Tibial artery (tissue), 4 donors: ENCODE data around the gene TRIM8.
"Not testable (repeated sequence)": the region's sequence is repeated elsewhere in the genome, so short reads cannot be mapped to it uniquely, and the experiment has no call there.

Source experiments
- DNase-seq, 2 donors: peaks; one replicate each; pipeline ENCODE4 v3.0.0-alpha.2; 2019
- H3K27ac ChIP-seq, 2 donors: fragments of 200-600 bp; sonication (generic) in 1 of 2; 1 replicate in 1 of 2; 2 replicates in 1 of 2; pipeline ENCODE4 v1.5.1; 2018 to 2019; ENCODE audit warnings: mild to moderate bottlenecking in 1 of 2
- H3K27me3 ChIP-seq, 2 donors: fragments of 200-600 bp; sonication (generic) in 1 of 2; one replicate each; pipeline versions ENCODE4 v1.5.1 to v1.6.0; 2016 to 2019
- H3K36me3 ChIP-seq, 3 donors: fragments of 200-600 bp; sonication (generic) in 2 of 3; one replicate each; pipeline ENCODE4 v1.5.1; 2016 to 2019; ENCODE audit warnings: mild to moderate bottlenecking in 2 of 3
- H3K4me1 ChIP-seq, 4 donors: fragments of 200-600 bp; sonication (generic) in 2 of 4; 1 replicate in 3 of 4; 2 replicates in 1 of 4; pipeline ENCODE4 v1.5.1; 2016 to 2019
- H3K4me3 ChIP-seq, 2 donors: fragments of 200-600 bp; sonication (generic) in 1 of 2; 1 replicate in 1 of 2; 2 replicates in 1 of 2; pipeline ENCODE4 v1.5.1; 2018 to 2019; ENCODE audit warnings: mild to moderate bottlenecking in 2 of 2
- H3K9me3 ChIP-seq, 3 donors: fragments of 200-600 bp; sonication (generic) in 1 of 3; one replicate each; pipeline ENCODE4 v1.5.1; 2016 to 2019
- intact Hi-C: fragments of 100-400 bp; cut with DNase I; formaldehyde crosslinking; loops from one replicate; pipeline ENCODE4 v1.15.0; 2023; ENCODE audit warnings: low total_unique reads
- TF ChIP-seq, protein P1 (sequence below), 2 experiments: fragments of 200-600 bp in 1 of 2; fragments of 450-650 bp in 1 of 2; IDR thresholded peaks; one replicate each; pipeline ENCODE4 v1.5.1; 2017 to 2019; ENCODE audit warnings: antibody characterized with exemption in 2 of 2, mild to moderate bottlenecking in 1 of 2, moderate library complexity in 1 of 2

Gene TRIM8

DNA sequence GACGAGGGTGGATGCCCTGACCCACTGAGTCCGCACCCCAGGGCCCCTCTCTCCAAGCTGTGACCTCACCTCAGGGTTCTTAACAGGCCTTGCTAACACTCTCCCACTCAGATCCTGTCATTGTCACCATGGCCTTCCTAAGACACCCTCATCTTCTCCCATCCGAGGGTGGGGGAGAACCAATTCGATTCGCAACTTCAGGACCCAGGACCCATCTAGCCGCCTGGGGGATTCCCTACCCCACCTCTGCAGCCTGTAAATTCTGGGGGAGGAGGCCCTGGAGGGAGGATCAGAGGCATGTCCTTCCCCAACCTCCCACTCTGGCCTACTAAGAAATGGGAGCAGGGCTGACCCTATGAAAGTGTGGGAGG lies 17.4 kb downstream of the TRIM8 start:
- no peak overlapping the region for H3K4me3 ChIP-seq
- DNase-seq, result no peak
- no peak overlapping the region for H3K27ac ChIP-seq
- TF ChIP-seq, protein P1, sequence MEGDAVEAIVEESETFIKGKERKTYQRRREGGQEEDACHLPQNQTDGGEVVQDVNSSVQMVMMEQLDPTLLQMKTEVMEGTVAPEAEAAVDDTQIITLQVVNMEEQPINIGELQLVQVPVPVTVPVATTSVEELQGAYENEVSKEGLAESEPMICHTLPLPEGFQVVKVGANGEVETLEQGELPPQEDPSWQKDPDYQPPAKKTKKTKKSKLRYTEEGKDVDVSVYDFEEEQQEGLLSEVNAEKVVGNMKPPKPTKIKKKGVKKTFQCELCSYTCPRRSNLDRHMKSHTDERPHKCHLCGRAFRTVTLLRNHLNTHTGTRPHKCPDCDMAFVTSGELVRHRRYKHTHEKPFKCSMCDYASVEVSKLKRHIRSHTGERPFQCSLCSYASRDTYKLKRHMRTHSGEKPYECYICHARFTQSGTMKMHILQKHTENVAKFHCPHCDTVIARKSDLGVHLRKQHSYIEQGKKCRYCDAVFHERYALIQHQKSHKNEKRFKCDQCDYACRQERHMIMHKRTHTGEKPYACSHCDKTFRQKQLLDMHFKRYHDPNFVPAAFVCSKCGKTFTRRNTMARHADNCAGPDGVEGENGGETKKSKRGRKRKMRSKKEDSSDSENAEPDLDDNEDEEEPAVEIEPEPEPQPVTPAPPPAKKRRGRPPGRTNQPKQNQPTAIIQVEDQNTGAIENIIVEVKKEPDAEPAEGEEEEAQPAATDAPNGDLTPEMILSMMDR (IDR thresholded peaks at IDR 0.05), result no peak
- intact Hi-C loops, result no loop called here
- peaks cover 9 to 23% (median 22%) of the 10 kb centered on the region in 3 donors for H3K36me3 ChIP-seq
- H3K4me1 ChIP-seq, result peaks cover 0 to 37% (median 12%) of the 10 kb centered on the region in 4 donors
- no peaks in the 10 kb centered on the region for H3K27me3 ChIP-seq
- H3K9me3 ChIP-seq, result no peaks in the 10 kb centered on the region

DNA sequence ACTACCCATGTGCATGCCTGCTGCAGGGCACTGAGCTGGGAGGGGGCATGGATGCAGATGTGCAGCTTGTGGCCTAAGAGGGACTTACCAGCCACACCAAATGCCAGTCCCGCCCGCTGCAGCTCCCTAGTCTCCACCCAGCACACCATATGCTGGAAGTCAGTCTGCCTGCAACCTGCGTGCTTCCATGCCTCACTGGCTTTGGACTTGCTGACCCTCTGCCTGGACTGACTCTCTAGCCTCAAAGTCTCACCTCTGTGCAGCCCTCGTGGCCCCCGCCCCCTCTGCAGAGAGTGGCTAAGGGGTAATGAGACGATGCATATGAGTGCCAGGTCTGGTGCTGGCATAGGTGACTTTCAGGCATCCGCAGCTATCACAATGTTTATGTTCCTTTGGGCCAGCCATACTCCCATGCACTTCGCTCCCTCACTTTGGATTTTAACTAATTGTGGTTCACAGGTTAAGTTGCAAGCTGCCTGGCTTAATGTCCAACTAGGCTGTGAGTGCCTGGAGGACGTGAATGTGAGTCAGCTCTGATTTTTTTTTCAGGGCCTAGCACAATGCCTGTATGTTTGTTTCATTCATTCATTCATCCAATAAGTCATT lies 21.7 kb downstream of the TRIM8 start:
- no peaks in the 10 kb centered on the region for H3K27me3 ChIP-seq
- DNase-seq, result no peak
- intact Hi-C loops, result no loop called here
- H3K9me3 ChIP-seq, result no peaks in the 10 kb centered on the region
- H3K4me1 ChIP-seq, result peaks cover 0 to 21% (median 20%) of the 10 kb centered on the region in 4 donors
- TF ChIP-seq, protein P1 (IDR thresholded peaks at IDR 0.05), result no peak
- no peaks in the 10 kb centered on the region for H3K36me3 ChIP-seq
- no peak overlapping the region for H3K4me3 ChIP-seq
- no peak overlapping the region for H3K27ac ChIP-seq

DNA sequence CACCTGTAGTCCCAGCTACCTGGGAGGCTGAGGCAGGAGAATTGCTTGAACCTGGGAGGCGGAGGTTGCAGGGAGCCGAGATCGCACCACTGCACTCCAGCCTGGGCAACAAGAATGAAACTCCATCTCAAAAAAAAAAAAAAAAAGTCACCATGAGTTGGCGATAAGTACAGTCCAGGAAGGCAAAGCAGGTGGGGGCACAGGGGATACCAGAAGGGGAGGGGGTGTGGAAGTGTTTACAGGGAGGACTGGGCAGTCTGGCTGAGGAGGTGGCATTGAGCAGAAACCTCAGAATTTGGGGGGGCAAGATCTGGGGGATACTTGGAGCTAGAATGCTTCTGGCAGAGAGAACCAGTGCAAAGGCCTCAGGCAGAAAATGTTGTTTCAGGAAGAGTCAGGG lies 23.1 kb downstream of the TRIM8 start:
- DNase-seq, H3K36me3 ChIP-seq, intact Hi-C loops, H3K9me3 ChIP-seq, H3K4me3 ChIP-seq, H3K27me3 ChIP-seq, H3K27ac ChIP-seq: not testable (repeated sequence)
- H3K4me1 ChIP-seq, result peaks cover 0 to 15% (median 15%) of the 10 kb centered on the region in 4 donors

DNA sequence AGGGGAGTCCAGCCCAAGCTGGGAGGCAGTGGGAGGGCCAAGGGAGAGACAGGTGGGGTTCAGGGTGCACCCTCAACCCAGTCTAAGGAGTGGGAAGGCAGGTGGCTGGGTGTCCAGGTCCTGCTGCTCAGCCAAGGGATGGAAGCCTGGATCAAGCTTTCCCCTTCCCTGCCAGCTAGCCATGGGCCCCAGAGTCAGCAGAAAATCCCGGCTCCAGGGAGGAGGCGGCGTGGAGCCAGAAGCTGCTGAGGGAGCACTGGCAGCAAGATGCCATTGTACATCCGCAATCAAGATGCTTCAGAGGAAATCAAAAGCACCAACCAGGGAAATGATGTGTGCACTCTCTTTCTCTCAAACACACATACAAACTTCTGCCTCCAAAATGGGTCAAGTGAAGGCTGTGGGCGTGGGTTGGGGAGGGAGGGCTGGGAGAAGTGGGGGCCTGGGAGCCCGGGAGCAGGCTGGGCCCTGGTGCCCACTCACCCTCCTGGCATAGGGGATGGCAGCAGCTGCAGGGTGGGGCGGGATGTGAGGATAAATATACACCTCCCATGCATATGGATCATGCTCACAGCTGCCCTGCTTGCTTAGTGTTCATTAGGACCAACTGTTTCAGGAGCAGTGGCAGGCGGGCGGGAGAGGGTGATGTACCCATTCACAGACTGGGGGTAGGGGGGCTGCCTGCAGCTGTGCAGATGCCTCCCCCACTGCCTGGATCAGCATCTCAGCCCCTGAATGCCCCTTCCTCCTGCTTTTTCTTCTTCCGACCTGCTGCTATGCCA lies 24.2 kb downstream of the TRIM8 start:
- intact Hi-C loops, result no loop called here
- H3K27ac ChIP-seq, result peak overlapping the region; percentile 72
- no peaks in the 10 kb centered on the region for H3K27me3 ChIP-seq
- peaks cover 0 to 27% (median 21%) of the 10 kb centered on the region in 4 donors for H3K4me1 ChIP-seq
- no peak overlapping the region for H3K4me3 ChIP-seq
- no peak for DNase-seq
- no peaks in the 10 kb centered on the region for H3K36me3 ChIP-seq
- TF ChIP-seq, protein P1 (IDR thresholded peaks at IDR 0.05), result no peak
- no peaks in the 10 kb centered on the region for H3K9me3 ChIP-seq

DNA sequence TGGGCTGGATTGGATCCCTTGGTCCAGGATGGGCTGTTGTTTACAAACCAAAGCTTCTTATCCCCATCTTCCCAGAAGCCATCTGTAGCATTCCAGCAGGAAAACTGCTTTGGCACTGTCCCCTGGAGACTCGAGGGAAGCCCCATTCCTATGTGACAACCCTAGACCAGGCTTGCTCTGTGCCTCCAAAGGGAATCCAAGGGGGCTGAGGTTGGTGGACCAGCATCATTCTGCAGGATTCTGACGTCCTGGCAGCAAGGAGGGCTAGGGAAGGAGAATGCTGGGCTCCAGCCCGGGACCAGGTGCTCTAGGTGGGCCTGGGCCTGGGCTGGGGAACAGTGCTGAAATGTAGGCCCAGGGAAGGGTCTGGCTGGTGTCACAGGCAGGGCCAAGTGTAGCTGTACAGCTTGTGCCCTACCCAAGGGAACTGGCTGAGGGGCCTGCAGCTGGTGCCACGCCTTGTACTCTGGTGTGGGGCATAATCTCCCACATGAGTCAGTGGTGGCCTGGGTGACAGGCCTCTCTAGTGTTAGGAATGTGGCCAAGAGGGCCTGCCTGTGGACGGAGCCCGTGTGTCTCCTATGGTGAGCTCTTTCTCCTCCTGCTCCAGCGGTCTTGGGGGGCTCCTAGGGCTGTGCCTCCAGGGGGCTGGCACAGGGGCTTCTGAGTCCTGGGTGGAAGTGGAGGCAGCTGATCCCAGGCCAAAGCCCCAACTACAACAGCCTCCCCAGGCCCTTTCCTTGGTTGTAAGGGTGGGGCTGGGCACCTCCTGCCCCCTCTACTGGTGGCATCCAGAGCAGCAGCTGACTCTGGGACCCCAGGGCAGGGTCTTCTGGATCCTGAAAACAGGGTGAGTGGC lies 25.2 kb downstream of the TRIM8 start:
- no peaks in the 10 kb centered on the region for H3K36me3 ChIP-seq
- TF ChIP-seq, protein P1 (IDR thresholded peaks at IDR 0.05), result peak in 1 of 2 experiments; percentile 35
- H3K27ac ChIP-seq, result peak overlapping the region; percentile 72
- intact Hi-C loops, result no loop called here
- H3K4me3 ChIP-seq, result no peak overlapping the region
- no peaks in the 10 kb centered on the region for H3K27me3 ChIP-seq
- peak in 1 of 2 donors; percentile 87 for DNase-seq
- no peaks in the 10 kb centered on the region for H3K9me3 ChIP-seq
- H3K4me1 ChIP-seq, result peaks cover 4 to 36% (median 29%) of the 10 kb centered on the region in 4 donors
